HG03097 (cell line): ENCODE measurements around the gene CAPZB.
"Not testable (repeated sequence)": the region's sequence is repeated elsewhere in the genome, so short reads cannot be mapped to it uniquely, and the experiment has no call there.

Experiments
- ATAC-seq: cut with Tn5 transposase; IDR thresholded peaks from one replicate; pipeline ENCODE4 v1.9.1; 2021; ENCODE audit not compliant: unreplicated experiment, low FRiP score

Gene CAPZB

GRCh38 chr1:19317126-19317910 is 168.0 kb downstream of the CAPZB start:
- ATAC-seq: no peak

GRCh38 chr1:19315378-19316198 is 169.8 kb downstream of the CAPZB start:
- ATAC-seq: no peak

DNA sequence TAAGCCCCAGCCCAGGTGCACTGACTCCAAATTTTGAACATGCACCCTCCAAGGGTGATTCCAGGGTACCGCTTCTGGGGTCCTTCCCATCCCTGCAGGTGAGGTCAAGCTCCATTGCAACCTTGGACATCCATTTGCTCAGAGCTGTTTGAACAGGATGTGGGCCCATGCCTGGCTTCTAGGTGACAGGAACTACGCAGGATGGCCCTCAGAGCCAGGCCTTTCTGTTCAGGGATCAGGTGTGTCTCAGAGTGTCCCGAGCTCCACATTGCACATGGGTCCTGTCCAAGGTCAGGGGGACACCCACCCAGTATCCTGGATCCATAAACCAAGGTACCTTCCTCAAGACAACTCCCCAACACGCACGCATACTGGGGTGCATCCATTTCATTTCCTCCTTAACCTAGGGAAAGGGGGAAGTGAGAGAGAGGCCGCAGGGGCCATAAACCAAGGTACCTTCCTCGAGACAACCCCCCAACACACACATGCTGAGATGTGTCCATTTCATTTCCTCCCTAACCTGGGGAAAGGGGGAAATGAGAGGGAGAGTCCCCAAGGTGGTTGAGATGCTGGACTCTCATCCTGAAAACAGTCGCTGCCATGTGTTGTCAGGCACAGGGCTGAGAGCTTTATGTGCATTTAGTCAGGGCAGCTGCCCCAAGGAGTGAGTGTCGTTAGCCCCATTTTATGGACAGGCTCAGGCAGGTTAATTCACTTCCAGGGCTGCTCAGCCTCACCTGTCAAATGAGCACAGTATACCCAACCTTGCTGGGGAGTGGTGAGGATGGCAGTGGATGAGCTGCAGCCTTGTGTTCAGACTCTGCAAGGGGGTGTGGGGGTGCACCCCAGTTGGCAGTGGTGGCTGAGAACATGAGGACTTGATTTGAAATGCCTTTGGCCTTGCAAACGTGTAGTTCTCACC is 171.1 kb downstream of the CAPZB start:
- ATAC-seq: no peak

DNA sequence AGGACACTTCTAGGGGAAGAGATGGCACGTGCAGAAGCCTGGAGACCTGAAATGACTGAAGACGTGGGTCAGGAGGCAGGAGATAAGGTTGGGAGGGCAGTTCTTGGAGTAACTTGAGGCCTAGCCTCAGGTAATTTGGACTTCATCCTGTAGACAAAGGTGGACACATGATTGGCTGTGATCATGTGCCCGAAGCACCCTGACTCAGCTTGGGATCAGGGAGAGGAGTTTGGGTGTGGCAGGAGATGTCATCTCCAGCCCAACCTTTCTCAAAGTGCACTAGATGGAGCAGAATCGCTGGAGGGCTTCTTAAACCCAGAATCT is 171.7 kb downstream of the CAPZB start:
- no peak for ATAC-seq

DNA sequence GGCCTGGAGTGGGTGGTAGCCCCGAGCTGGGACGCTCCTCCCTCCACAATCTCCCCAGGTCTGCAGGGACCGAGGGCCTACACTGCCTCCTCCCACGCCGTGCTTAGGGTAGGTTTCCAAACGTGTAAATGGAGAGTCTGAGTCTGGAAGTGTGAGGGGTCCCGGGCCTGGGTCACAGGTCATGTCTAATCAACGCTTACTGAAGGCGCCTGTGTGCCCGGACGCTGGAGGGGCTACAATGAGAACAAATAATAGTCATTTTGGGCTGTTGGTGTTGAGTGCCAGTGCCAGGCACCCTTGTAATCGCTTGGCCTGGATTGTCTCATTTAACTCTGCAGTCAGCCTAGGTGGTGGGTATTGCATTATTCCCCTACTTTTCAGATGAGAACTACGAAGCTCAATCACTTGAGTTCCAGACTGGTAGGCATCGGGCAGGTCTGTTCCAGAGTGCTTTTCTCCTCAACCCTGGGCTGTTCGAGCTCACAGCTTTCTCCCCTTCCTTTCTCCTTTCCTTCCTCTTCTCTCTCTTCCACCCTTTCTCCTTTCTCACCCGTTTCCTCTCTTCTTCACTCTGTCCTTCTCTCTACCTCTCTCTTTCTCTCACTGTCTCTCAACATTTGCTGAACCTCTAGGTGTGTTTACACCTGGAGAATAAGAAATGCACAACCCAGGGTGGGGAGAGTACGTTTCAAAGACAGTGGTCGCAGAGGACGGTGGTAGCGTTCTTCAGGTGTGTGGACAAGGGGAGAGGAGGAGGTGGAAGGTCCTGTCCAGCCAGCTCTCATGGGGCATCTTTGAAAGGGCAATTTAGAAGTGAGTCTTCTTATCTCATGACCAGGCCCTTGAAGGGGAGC is 172.3 kb downstream of the CAPZB start:
- ATAC-seq: no peak

- ATAC-seq: peak; percentile 75
Observed at GRCh38 chr1:19311931-19312781, 173.2 kb downstream of the CAPZB start, which contains the start of the genes AKR7A2 and SLC66A1. AKR7A2 (minus strand) TSS chr1:19312144; CDS start chr1:19312124, 20 bp downstream. SLC66A1 (plus strand) TSS chr1:19312326; CDS start chr1:19317678, 5,352 bp downstream.

- peak; percentile 6 for ATAC-seq
Observed at GRCh38 chr1:19311503-19311930, 173.8 kb downstream of the CAPZB start.

DNA sequence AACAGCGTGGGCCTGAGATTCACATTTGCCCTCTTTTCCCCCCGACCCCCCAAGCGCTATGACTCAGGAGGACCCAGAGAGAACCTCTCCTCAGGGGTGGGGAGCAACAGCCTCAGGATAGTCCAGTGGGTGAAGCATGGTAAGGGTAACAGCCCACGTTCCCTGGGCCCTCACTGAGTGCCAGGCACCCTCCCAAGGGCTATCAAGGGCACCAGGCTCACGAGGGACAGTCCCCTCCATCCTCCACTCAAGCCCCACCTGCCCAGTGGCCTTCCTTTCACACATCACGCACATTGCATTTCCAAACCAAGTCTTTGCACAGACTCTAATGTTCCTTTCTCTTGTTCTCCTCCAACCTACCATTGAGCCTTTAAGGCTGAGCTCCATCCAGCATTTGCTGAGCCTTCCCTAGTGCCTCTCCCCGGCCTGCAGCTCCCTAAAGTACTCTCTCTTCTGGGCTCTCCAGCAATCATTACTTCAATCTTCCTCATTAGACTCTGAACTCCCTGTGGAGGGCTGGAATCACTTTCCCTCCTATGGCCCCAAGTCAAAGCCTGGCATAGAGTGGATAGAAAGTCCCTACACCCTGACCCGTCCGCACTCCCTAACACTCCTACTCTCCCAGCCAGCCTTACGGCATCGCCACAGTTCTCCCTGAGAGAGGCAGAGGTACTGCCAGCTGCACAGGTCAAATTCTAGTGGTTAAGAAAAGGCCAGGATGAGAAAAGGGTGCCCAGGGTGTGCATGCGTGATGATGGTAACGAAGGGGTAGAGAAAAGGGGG is 174.4 kb downstream of the CAPZB start:
- ATAC-seq: no peak

DNA sequence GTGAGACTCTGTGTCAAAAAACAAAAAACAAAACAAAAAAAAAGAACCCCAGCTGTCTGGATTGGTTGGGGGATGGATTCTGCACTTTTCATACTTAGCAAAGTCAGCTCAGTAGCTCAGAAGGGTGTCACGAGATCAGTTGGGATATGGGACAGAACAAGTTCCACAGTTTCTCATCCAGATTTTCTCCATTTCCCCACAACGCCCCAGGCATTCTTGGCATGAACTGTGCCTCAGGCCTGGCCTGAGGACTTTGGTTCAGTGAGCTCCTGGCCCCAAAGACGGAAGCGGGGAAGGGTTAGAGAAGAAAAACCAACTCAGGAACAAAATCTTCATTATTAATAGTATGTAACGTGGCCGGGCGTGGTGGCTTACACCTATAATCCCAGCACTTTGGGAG is 175.3 kb downstream of the CAPZB start:
- no peak for ATAC-seq

- ATAC-seq: no peak
Observed at GRCh38 chr1:19309123-19309813, 176.1 kb downstream of the CAPZB start.

GRCh38 chr1:19308509-19308907 is 176.8 kb downstream of the CAPZB start:
- ATAC-seq: no peak

- no peak for ATAC-seq
Observed at GRCh38 chr1:19307794-19308508, 177.4 kb downstream of the CAPZB start.

DNA sequence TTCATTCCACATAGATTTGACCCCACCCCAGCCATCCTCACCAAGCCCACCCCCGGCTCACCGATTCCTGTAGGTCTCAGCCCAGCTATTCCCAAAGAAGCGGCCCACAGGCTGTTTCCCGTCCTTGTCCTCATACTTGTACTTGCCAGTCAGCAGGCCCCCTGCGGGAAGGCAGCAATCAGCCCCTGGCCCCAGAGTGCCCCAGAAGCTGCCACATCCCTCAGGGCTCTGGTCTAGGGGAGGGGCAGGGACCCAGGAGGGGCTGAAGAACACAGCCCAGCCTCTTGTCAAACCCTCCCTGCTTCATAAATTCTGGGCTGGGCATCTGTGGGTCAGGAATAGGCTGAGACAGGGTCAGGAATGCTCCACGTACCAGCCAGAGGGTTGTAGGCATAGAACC is 178.4 kb downstream of the CAPZB start:
- no peak for ATAC-seq

DNA sequence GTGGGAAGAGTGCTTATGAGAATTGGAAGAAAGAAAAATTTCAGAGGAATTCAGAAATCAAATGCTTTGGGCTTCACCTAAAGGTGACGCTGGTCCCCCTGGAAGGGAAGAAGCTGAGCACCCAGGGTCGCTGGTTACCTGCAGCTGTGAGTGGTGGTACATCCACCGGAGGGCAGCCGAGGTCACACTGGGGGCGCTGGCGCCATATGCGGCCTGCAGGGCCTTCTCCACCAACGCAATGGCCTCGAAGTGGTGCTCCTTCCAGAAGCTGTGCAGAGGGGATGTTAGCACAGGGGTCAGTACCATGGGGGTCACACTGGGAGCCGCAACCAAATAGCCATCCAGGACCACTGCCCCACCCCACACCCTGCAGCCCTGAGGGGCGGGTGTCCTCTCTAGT is 179.5 kb downstream of the CAPZB start:
- no peak for ATAC-seq

- ATAC-seq: not testable (repeated sequence)
Observed at GRCh38 chr1:19304081-19304480, 181.3 kb downstream of the CAPZB start.

- no peak for ATAC-seq
Observed at GRCh38 chr1:19300211-19300610, 185.1 kb downstream of the CAPZB start.

DNA sequence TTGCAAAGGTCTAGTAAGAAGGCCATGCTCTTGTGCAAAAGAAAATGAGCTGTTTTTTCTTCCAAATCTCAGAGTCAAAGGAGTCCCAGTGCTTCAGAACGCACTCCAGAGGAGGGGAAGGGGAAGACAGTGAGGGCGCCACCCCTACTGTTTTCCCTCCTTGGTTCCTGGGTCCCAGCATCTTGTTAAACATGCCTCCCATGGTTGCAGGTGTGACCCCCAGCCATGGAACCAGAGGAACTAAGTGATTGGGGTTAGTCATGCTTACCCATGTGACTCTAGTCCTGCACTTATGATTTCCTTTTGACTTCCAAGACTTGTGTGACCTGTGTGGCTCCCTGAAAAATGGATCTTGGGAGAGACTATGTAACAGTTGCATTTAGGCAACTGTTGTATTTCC is 190.7 kb downstream of the CAPZB start:
- ATAC-seq: no peak
